GM12874 (cell line): Measurements from ENCODE around the gene NAP1L5.

Experiments
- TF ChIP-seq, protein P1 (sequence below): IDR thresholded peaks from 2 replicates; pipeline ENCODE4 v1.5.1; 2011; ENCODE audit warnings: low read depth, mild to moderate bottlenecking, control low read depth, low read length, moderate library complexity; ENCODE audit not compliant: insufficient read depth

The NAP1L5 gene, protein sequence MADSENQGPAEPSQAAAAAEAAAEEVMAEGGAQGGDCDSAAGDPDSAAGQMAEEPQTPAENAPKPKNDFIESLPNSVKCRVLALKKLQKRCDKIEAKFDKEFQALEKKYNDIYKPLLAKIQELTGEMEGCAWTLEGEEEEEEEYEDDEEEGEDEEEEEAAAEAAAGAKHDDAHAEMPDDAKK

DNA sequence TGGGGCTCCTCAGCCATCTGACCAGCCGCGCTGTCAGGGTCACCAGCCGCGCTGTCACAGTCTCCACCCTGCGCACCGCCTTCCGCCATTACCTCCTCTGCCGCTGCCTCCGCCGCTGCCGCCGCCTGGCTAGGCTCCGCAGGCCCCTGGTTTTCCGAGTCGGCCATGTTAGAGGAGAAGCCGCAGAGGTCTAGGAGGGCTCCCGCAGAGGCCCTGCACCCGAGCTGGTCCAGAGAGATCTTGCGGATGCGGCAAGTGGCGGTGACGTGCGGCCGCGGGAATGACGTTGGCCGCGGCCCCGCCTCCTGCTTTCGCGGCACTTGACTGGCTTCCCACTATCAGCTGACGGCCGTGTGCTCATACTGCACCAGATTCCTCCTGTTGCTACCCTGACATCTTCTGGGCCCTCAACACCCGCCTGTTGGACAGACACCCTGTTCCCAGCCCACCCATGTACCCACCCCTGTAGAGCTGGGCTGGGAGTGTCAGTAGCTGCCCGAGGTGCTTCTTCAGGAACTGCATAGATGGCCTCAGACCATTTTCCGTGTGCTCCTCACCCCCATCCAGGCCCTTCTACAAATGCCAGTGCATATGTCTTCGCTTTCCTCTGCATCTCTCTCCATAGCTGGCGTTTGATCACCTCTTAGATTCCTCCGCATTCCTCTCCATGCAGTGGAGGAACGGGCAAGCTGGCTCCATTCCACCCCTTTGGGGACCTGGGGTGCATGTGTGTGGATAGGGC, at the start of gene NAP1L5:
Gene NAP1L5, minus strand, starts transcription at position 242 of the 742 bp plus-strand sequence. Its CDS starts 75 bp downstream, at position 167.
- TF ChIP-seq, protein P1, sequence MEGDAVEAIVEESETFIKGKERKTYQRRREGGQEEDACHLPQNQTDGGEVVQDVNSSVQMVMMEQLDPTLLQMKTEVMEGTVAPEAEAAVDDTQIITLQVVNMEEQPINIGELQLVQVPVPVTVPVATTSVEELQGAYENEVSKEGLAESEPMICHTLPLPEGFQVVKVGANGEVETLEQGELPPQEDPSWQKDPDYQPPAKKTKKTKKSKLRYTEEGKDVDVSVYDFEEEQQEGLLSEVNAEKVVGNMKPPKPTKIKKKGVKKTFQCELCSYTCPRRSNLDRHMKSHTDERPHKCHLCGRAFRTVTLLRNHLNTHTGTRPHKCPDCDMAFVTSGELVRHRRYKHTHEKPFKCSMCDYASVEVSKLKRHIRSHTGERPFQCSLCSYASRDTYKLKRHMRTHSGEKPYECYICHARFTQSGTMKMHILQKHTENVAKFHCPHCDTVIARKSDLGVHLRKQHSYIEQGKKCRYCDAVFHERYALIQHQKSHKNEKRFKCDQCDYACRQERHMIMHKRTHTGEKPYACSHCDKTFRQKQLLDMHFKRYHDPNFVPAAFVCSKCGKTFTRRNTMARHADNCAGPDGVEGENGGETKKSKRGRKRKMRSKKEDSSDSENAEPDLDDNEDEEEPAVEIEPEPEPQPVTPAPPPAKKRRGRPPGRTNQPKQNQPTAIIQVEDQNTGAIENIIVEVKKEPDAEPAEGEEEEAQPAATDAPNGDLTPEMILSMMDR = no peak

DNA sequence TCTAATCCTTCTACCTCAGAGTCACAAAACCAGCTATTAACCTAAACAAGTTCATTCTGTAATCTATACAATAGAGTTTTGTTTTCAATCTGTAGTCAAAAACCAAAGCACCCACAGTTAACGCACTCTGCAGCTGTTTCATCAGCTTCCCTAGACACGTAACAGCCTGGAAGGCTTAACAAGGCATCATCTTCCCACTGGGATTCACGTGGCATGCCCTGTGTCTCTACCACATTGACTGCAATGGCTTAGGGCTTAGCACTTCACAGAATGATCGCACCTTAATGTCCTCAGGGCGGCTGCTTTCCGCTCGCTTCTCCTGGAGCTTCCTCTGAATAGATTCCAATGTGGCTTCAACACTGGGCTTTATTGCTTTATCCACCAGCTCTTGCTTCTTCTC, 49.7 kb upstream of the NAP1L5 start:
- TF ChIP-seq, protein P1 = no peak

GRCh38 chr4:88746206-88746605, 48.6 kb upstream of the NAP1L5 start:
- TF ChIP-seq, protein P1 = no peak

DNA sequence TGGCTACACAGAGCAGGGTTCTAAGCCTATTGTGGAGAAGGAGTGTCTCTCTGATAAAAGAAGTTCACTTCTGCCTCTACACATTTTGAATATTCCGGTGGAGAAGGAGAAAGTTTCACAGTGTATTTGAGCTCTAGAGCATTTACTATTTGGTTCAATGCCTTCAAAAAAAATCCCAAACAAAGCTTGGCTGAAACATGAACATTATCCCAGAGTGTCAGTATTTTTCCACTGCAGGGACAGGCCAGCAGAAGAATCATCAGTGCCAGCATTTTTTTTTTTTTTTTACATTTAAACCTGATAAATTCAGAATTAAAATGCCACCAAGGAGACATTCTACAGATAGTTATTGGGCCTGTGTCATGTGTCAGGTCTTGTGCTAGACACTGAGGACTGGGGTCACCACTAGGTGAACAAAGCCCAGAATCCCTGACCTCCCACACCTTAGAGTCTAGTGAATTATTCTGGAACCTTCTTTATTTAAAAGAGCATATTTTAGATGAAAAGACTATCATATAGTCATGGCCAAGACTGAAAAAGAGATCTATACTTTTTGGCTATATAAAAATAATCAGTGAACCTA, 48.0 kb upstream of the NAP1L5 start:
- TF ChIP-seq, protein P1 = no peak

GRCh38 chr4:88745175-88745574, 47.5 kb upstream of the NAP1L5 start:
- TF ChIP-seq, protein P1 = no peak

GRCh38 chr4:88744609-88745008, 47.0 kb upstream of the NAP1L5 start:
- TF ChIP-seq, protein P1 = no peak

GRCh38 chr4:88743696-88744095, 46.1 kb upstream of the NAP1L5 start:
- TF ChIP-seq, protein P1 = no peak
